ENCODE measurements around the gene SIK1.
"Not testable (repeated sequence)": the region's sequence is repeated elsewhere in the genome, so short reads cannot be mapped to it uniquely, and the experiment has no call there.

GRCh38 chr21:43414576-43414975 lies 12.4 kb downstream of the SIK1 start:
- not testable (repeated sequence) for TF ChIP-seq POLR2A (IDR thresholded peaks at IDR 0.05; ENCODE audit: low read length); GATA1 (IDR thresholded peaks at IDR 0.05; ENCODE audit: low read depth, low read length)

Data from erythroblast (primary cell).